Hepatocyte (in vitro differentiated cells): ENCODE data around the gene ARHGAP6.

Source experiments
- CTCF ChIP-seq: fragments of 200-600 bp; sonication (generic); IDR thresholded peaks from 2 replicates; pipeline ENCODE4 v1.5.1; 2016; ENCODE audit warnings: antibody characterized with exemption, mild to moderate bottlenecking; ENCODE audit not compliant: poor library complexity
- EZH2phosphoT487 ChIP-seq: fragments of 200-600 bp; sonication (generic); IDR thresholded peaks from one replicate; pipeline ENCODE4 v1.6.1; 2018; ENCODE audit warnings: antibody characterized with exemption, mild to moderate bottlenecking, low read depth, moderate library complexity; ENCODE audit not compliant: unreplicated experiment, severe bottlenecking

DNA sequence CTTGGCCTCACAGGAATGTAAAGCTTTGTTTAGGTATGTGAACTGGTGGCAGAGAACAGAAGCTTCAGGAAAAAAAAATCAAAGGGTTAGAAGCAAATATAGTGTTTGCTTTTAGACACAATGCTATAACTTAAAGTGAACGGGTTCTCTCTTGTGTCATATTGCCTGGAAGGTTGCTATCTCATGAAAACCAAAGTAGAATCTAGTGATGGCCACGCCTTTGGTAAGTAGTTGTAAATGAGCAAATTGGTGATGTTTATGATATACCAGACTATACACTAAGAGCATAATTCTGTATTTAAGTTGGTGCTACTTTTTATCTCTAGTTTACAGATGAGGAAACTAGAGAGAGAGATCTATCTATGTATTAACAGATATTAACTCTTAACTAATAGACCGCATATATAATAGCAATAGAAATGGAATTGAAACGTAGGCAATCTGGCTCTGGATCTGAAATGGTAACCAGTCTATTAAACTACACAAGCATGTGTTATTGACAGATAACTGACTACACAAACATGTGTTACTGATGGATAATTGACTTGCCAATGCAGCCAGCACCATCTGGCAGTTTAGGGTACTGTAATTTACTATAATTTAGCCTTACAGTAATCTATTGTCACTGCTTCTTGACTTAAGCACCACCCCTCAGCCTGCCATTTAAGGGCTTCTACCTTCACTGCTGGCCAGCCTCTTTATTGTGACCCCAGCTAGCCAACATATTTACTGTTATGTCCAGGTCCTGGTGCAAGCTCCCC lies 513.7 kb downstream of the ARHGAP6 start:
- TF ChIP-seq EZH2phosphoT487 (no peak), CTCF (no peak)
